ENCODE data around the gene ARHGAP20.
A peak's percentile ranks its signal among the peaks of the same experiment; 100 is the strongest.

The ARHGAP20 gene

GRCh38 chr11:110711776-110712658 lies at the start of gene ARHGAP20:
Gene ARHGAP20 (minus strand): TSS chr11:110712437. CDS start chr11:110712231, 206 bp downstream.
- peak; percentile 56 for DNase-seq

GRCh38 chr11:110761991-110762390 lies 49.8 kb upstream of the ARHGAP20 start:
- no peak for DNase-seq

- no peak for DNase-seq
Measured at GRCh38 chr11:110761131-110761530, 48.9 kb upstream of the ARHGAP20 start.

GRCh38 chr11:110759972-110760381 lies 47.7 kb upstream of the ARHGAP20 start:
- DNase-seq: no peak

- no peak for DNase-seq
Measured at GRCh38 chr11:110757962-110758755, 45.9 kb upstream of the ARHGAP20 start.

- no peak for DNase-seq
Measured at GRCh38 chr11:110757066-110757465, 44.8 kb upstream of the ARHGAP20 start.

GRCh38 chr11:110755941-110756340 lies 43.7 kb upstream of the ARHGAP20 start:
- no peak for DNase-seq

GRCh38 chr11:110752890-110753289 lies 40.7 kb upstream of the ARHGAP20 start:
- DNase-seq: no peak

GRCh38 chr11:110750100-110750499 lies 37.9 kb upstream of the ARHGAP20 start:
- no peak for DNase-seq

GRCh38 chr11:110747531-110747930 lies 35.3 kb upstream of the ARHGAP20 start:
- no peak for DNase-seq

GRCh38 chr11:110738641-110739040 lies 26.4 kb upstream of the ARHGAP20 start:
- no peak for DNase-seq

GRCh38 chr11:110737593-110737992 lies 25.4 kb upstream of the ARHGAP20 start:
- no peak for DNase-seq

GRCh38 chr11:110736171-110736553 lies 23.9 kb upstream of the ARHGAP20 start:
- no peak for DNase-seq

GRCh38 chr11:110735455-110736170 lies 23.4 kb upstream of the ARHGAP20 start:
- DNase-seq: no peak

GRCh38 chr11:110734790-110735189 lies 22.6 kb upstream of the ARHGAP20 start:
- DNase-seq: no peak

GRCh38 chr11:110730773-110731172 lies 18.5 kb upstream of the ARHGAP20 start:
- DNase-seq: no peak

- no peak for DNase-seq
Measured at GRCh38 chr11:110728883-110729282, 16.6 kb upstream of the ARHGAP20 start.

GRCh38 chr11:110728476-110728875 lies 16.2 kb upstream of the ARHGAP20 start:
- no peak for DNase-seq

- no peak for DNase-seq
Measured at GRCh38 chr11:110724358-110724757, 12.1 kb upstream of the ARHGAP20 start.

GRCh38 chr11:110720431-110721275 lies 8.4 kb upstream of the ARHGAP20 start:
- DNase-seq: no peak

- DNase-seq: no peak
Measured at GRCh38 chr11:110716361-110716760, 4.1 kb upstream of the ARHGAP20 start.

- DNase-seq: no peak
Measured at GRCh38 chr11:110715541-110715940, 3.3 kb upstream of the ARHGAP20 start.

Data from NCI-H2029 (cell line).